B cell (primary cell): ENCODE results near the gene MTERF4. TPM values are rescaled to one million over a fixed set of nuclear protein-coding genes. Genes with fewer than 3 reads are reported as not detected.
A peak's percentile ranks its signal among the peaks of the same experiment; 100 is the strongest.

Source experiments
- ATAC-seq: fragments of 200-7000 bp; cut with Tn5 transposase; one replicate; pipeline ENCODE4 v1.10.0; 2021; ENCODE audit warnings: low read depth, mild to moderate bottlenecking, moderate number of reproducible peaks, moderate library complexity
- CTCF ChIA-PET: fragments of 350-600 bp; sonication (Branson Sonifier 250); formaldehyde crosslinking; loops from one replicate; lab custom pipeline; 2021; ENCODE audit warnings: antibody characterized with exemption, inconsistent platforms; lab: Charles Lee
- POLR2A ChIA-PET: fragments of 350-600 bp; sonication (Branson Sonifier 250); formaldehyde crosslinking; loops from one replicate; lab custom pipeline; 2021; ENCODE audit warnings: antibody characterized with exemption; lab: Charles Lee
- DNase-seq: peaks from one replicate; pipeline ENCODE4 v3.0.0; 2013
- H2AFZ ChIP-seq: 2 replicates; pipeline ENCODE4 v1.6.1; 2012; ENCODE audit warnings: mild to moderate bottlenecking, low read depth, low read length; ENCODE audit not compliant: insufficient read depth, poor library complexity, severe bottlenecking
- H3K27ac ChIP-seq, 2 donors: 1 replicate in 1 of 2; 2 replicates in 1 of 2; pipeline ENCODE4 v1.5.1; 2012 to 2013; ENCODE audit warnings: low read length in 2 of 2, mild to moderate bottlenecking in 2 of 2, moderate library complexity in 1 of 2
- H3K27me3 ChIP-seq, 4 experiments: fragments of 200-600 bp in 1 of 4; sonication (generic) in 1 of 4; replicated peaks in 1 of 4; 1 replicate in 2 of 4; 2 replicates in 2 of 4; pipeline versions ENCODE4 v1.6.1 to v1.7.0; 2013 to 2016; ENCODE audit warnings: low read length in 3 of 4, mild to moderate bottlenecking in 2 of 4, mixed read lengths in 1 of 4, moderate library complexity in 1 of 4; ENCODE audit not compliant: insufficient read depth in 4 of 4, control insufficient read depth in 3 of 4; ENCODE audit errors: control extremely low read depth in 1 of 4
- H3K36me3 ChIP-seq, 2 experiments: replicated peaks in 1 of 2; 1 replicate in 1 of 2; 2 replicates in 1 of 2; pipeline versions ENCODE4 v1.6.1 to v1.7.1; 2013; ENCODE audit warnings: low read length in 1 of 2; ENCODE audit not compliant: insufficient read depth in 2 of 2, control insufficient read depth in 1 of 2; ENCODE audit errors: control extremely low read depth in 1 of 2, extremely low read depth in 1 of 2
- H3K4me1 ChIP-seq, 2 donors: fragments of 200-600 bp in 1 of 2; sonication (generic) in 1 of 2; 1 replicate in 1 of 2; 2 replicates in 1 of 2; pipeline versions ENCODE4 v1.5.1 to v1.6.1; 2013 to 2017; ENCODE audit warnings: low read length in 2 of 2; ENCODE audit not compliant: control insufficient read depth in 2 of 2, insufficient read depth in 2 of 2
- H3K4me2 ChIP-seq: replicated peaks from 2 replicates; pipeline ENCODE3; 2012; ENCODE audit warnings: mild to moderate bottlenecking, low read depth, low read length; ENCODE audit not compliant: poor library complexity, severe bottlenecking
- H3K4me3 ChIP-seq, 5 experiments: fragments of 200-600 bp in 1 of 5; sonication (generic) in 1 of 5; 1 replicate in 3 of 5; 2 replicates in 2 of 5; pipeline versions ENCODE4 v1.5.1 to v1.7.0; 2011 to 2016; ENCODE audit warnings: low read length in 4 of 5, mild to moderate bottlenecking in 4 of 5, low read depth in 2 of 5, control low read depth in 1 of 5, moderate library complexity in 1 of 5; ENCODE audit not compliant: insufficient read depth in 1 of 5; ENCODE audit errors: control extremely low read depth in 1 of 5, extremely low read depth in 1 of 5
- H3K79me2 ChIP-seq: fragments of 200-600 bp; sonication (generic); one replicate; pipeline ENCODE4 v1.6.0; 2016; ENCODE audit warnings: low read length; ENCODE audit not compliant: control insufficient read depth, insufficient read depth
- H3K9ac ChIP-seq: fragments of 200-600 bp; sonication (generic); 2 replicates; pipeline ENCODE4 v1.6.1; 2017; ENCODE audit warnings: mild to moderate bottlenecking, low read length, moderate library complexity
- H3K9me3 ChIP-seq, 3 donors: one replicate each; pipeline versions ENCODE4 v1.6.1 to v1.7.1; 2013; ENCODE audit warnings: low read length in 2 of 3; ENCODE audit not compliant: control insufficient read depth in 2 of 3, insufficient read depth in 1 of 3; ENCODE audit errors: control extremely low read depth in 1 of 3
- H4K20me1 ChIP-seq: 2 replicates; pipeline ENCODE4 v1.6.0; 2012; ENCODE audit warnings: mild to moderate bottlenecking, low read length; ENCODE audit not compliant: insufficient read depth, control insufficient read depth, poor library complexity, severe bottlenecking
- H3K27ac Mint-ChIP-seq: one replicate; pipeline ENCODE4 v1.8.0; 2021; ENCODE audit warnings: mixed read lengths
- H3K27me3 Mint-ChIP-seq: one replicate; pipeline ENCODE4 v1.8.0; 2021; ENCODE audit warnings: mixed read lengths
- H3K4me1 Mint-ChIP-seq: one replicate; pipeline ENCODE4 v1.8.0; 2021; ENCODE audit warnings: mixed read lengths
- H3K4me3 Mint-ChIP-seq: one replicate; pipeline ENCODE4 v1.8.0; 2021; ENCODE audit warnings: mixed read lengths
- H3K9me3 Mint-ChIP-seq: one replicate; pipeline ENCODE4 v1.8.0; 2022; ENCODE audit warnings: mixed read lengths; ENCODE audit not compliant: insufficient read depth
- EZH2 ChIP-seq: IDR thresholded peaks from 2 replicates; pipeline ENCODE4 v1.6.1; 2012; ENCODE audit warnings: borderline replicate concordance, low read depth, mild to moderate bottlenecking, moderate library complexity, low read length; ENCODE audit not compliant: insufficient read depth, poor library complexity, severe bottlenecking
- WGBS: methylation state at CpG from one replicate; pipeline ENCODE4 v1.1.5; 2013; ENCODE audit warnings: missing lambda C conversion rate; ENCODE audit not compliant: insufficient coverage; 5-methylcytosine and 5-hydroxymethylcytosine counted together
- intact Hi-C: fragments of 100-400 bp; cut with micrococcal nuclease; formaldehyde crosslinking; loops from one replicate; pipeline ENCODE4 v1.10.0; 2022
- polyA plus RNA-seq: library from polyadenylated mRNA; depleted of rRNA; stranded (reverse); fragments of >200 nt; gene quantifications from 2 replicates; pipeline ENCODE4 v1.2.3, GENCODE V29; 2012
- total RNA-seq, 2 donors: library from RNA; stranded (reverse); fragments of 120-200 nt in 1 of 2; gene quantifications; 1 replicate in 1 of 2; 2 replicates in 1 of 2; pipeline versions ENCODE4 v1.2.3 to v1.2.4, GENCODE V29; 2013 to 2022
- TF ChIP-seq, protein P1 (sequence below): fragments of 200-600 bp; IDR thresholded peaks from one replicate; pipeline ENCODE4 v1.8.0; 2022; ENCODE audit warnings: antibody characterized with exemption, mild to moderate bottlenecking

The MTERF4 gene
- total and polyA plus RNA-seq, 2 donors (not counting 1 experiment from before 2014, with no cell fraction given) = 88.7 to 153 TPM

DNA sequence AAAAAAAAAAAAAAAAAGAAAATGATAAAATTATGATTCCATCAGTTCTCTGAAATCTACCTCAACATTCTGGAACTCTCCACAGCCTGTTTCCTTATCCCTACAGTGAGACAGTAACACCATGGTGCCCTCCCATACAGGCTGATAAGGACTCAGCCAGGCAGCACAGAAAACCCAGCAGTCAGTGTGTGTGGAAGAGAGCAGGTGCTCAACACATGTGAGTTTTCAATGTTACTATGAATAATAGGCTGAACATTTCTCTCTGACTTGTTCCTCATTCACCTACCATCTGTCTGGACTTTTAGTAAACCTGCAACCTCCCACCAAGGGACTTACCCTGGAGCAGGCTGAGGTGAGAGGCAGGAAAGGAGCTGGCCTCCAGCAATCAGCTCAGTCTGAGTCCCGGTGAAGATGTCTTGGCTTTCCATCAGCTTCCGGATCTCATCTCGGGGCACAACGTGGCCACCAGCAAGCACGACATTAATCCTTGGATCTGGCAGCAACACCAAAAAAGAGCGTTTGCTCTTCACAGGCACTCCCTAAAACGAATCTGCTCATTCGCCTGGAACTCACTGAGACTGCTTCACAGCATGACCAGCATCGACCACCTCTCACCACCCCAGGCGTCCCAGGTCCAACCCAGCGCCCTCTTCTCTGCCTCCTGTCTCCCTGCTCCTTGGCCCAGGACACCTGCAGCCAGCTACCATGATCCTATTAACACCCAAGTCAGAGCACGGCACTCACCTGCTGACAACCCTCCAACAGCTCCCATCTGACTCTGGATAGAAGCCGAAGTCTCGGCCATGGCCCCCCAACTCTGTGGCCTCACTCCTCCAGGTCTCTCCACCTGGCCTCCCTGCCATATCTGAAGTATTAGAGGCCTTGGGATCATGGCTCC, 30.7 kb upstream of the MTERF4 start:
- H3K4me1 Mint-ChIP-seq = peaks cover 32% of the 10 kb centered on the region
- TF ChIP-seq, protein P1, sequence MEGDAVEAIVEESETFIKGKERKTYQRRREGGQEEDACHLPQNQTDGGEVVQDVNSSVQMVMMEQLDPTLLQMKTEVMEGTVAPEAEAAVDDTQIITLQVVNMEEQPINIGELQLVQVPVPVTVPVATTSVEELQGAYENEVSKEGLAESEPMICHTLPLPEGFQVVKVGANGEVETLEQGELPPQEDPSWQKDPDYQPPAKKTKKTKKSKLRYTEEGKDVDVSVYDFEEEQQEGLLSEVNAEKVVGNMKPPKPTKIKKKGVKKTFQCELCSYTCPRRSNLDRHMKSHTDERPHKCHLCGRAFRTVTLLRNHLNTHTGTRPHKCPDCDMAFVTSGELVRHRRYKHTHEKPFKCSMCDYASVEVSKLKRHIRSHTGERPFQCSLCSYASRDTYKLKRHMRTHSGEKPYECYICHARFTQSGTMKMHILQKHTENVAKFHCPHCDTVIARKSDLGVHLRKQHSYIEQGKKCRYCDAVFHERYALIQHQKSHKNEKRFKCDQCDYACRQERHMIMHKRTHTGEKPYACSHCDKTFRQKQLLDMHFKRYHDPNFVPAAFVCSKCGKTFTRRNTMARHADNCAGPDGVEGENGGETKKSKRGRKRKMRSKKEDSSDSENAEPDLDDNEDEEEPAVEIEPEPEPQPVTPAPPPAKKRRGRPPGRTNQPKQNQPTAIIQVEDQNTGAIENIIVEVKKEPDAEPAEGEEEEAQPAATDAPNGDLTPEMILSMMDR = no peak
- TF ChIP-seq EZH2 = no peak
- Histone ChIP-seq H2AFZ (no peak overlapping the region), H3K4me3 (no peak overlapping the region), H3K4me1 (peaks cover 23 to 25% of the 10 kb centered on the region in 2 donors), H3K27me3 (no peaks in the 10 kb centered on the region), H3K4me2 (no peak overlapping the region), H3K9ac (no peak overlapping the region), H3K27ac (no peak overlapping the region), H3K9me3 (peaks cover 0 to 10% (median 0%) of the 10 kb centered on the region in 3 donors), H3K36me3 (peaks cover 0 to 16% of the 10 kb centered on the region in 2 experiments), H3K79me2 (no peaks in the 10 kb centered on the region), H4K20me1 (no peaks in the 10 kb centered on the region)
- DNase-seq = no peak
- ATAC-seq = no peak
- no peaks in the 10 kb centered on the region for H3K27me3 Mint-ChIP-seq
- intact Hi-C loops = no loop called here
- peak overlapping the region; percentile 23 for H3K4me3 Mint-ChIP-seq
- POLR2A ChIA-PET = interaction anchor here (0.6 to 1.3 kb wide), 3 partner anchors 18 to 77 kb away, joined by 3 to 7 read pairs (median 4); partner anchors contain the start of gene PPP1R7
- peak overlapping the region; percentile 79 for H3K27ac Mint-ChIP-seq
- H3K9me3 Mint-ChIP-seq = no peaks in the 10 kb centered on the region
- WGBS = 89% methylated on average over 14 of the region's 14 CpGs
- CTCF ChIA-PET = interaction anchor here (0.7 to 1.3 kb wide), 2 partner anchors 17 to 68 kb away, joined by 4 to 6 read pairs; partner anchors contain the start of gene PASK

DNA sequence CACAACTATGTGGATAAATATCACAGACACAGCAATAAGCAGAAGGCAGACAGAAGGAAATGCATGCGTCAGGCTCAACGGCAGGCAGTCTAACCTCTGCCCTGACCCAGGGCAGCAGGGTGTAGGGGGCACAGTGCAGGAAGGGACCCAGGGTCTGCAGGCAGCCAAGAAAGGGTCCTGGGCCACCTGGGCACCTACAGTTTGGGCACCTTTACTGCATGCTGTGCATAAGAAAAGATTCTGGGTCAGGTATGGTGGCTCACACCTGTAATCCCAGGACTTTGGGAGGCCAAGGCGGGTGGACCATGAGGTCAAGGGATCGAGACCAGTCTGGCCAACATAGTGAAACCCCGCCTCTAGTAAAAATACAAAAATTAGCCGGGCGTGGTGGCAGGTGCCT, 29.4 kb upstream of the MTERF4 start:
- Histone ChIP-seq H3K4me2 (no peak overlapping the region), H3K9ac (no peak overlapping the region), H3K4me1 (peaks cover 35 to 37% of the 10 kb centered on the region in 2 donors), H2AFZ (no peak overlapping the region), H3K4me3 (no peak overlapping the region), H3K27me3 (no peaks in the 10 kb centered on the region), H3K36me3 (peaks cover 0 to 9% of the 10 kb centered on the region in 2 experiments), H3K9me3 (peaks cover 0 to 10% (median 0%) of the 10 kb centered on the region in 3 donors), H4K20me1 (no peaks in the 10 kb centered on the region), H3K27ac (no peak overlapping the region), H3K79me2 (no peaks in the 10 kb centered on the region)
- Mint-ChIP-seq H3K9me3 (no peaks in the 10 kb centered on the region), H3K4me3 (no peak overlapping the region), H3K27ac (no peak overlapping the region), H3K27me3 (no peaks in the 10 kb centered on the region), H3K4me1 (peaks cover 44% of the 10 kb centered on the region)
- no peak for DNase-seq
- POLR2A ChIA-PET = no interaction called here
- CTCF ChIA-PET = interaction anchor here (0.7 to 1.3 kb wide), 2 partner anchors 18 to 467 kb away, joined by 3 to 6 read pairs; partner anchors contain the start of gene PASK
- intact Hi-C loops = no loop called here
- no peak for ATAC-seq
- WGBS = 97% methylated on average over 7 of the region's 7 CpGs
- no peak for TF ChIP-seq EZH2
- TF ChIP-seq, protein P1 = no peak
